B cell (primary cell): ENCODE measurements around the gene CHST15. TPM values are rescaled to one million over a fixed set of nuclear protein-coding genes. Genes with fewer than 3 reads are reported as not detected.

Experiments
- ATAC-seq: fragments of 200-7000 bp; cut with Tn5 transposase; one replicate; pipeline ENCODE4 v1.10.0; 2021; ENCODE audit warnings: low read depth, mild to moderate bottlenecking, moderate number of reproducible peaks, moderate library complexity
- CTCF ChIA-PET: fragments of 350-600 bp; sonication (Branson Sonifier 250); formaldehyde crosslinking; loops from one replicate; lab custom pipeline; 2021; ENCODE audit warnings: antibody characterized with exemption, inconsistent platforms; lab: Charles Lee
- POLR2A ChIA-PET: fragments of 350-600 bp; sonication (Branson Sonifier 250); formaldehyde crosslinking; loops from one replicate; lab custom pipeline; 2021; ENCODE audit warnings: antibody characterized with exemption; lab: Charles Lee
- DNase-seq: peaks from one replicate; pipeline ENCODE4 v3.0.0; 2013
- H2AFZ ChIP-seq: 2 replicates; pipeline ENCODE4 v1.6.1; 2012; ENCODE audit warnings: mild to moderate bottlenecking, low read depth, low read length; ENCODE audit not compliant: insufficient read depth, poor library complexity, severe bottlenecking
- H3K27ac ChIP-seq, 2 donors: 1 replicate in 1 of 2; 2 replicates in 1 of 2; pipeline ENCODE4 v1.5.1; 2012 to 2013; ENCODE audit warnings: low read length in 2 of 2, mild to moderate bottlenecking in 2 of 2, moderate library complexity in 1 of 2
- H3K27me3 ChIP-seq, 4 experiments: fragments of 200-600 bp in 1 of 4; sonication (generic) in 1 of 4; replicated peaks in 1 of 4; 1 replicate in 2 of 4; 2 replicates in 2 of 4; pipeline versions ENCODE4 v1.6.1 to v1.7.0; 2013 to 2016; ENCODE audit warnings: low read length in 3 of 4, mild to moderate bottlenecking in 2 of 4, mixed read lengths in 1 of 4, moderate library complexity in 1 of 4; ENCODE audit not compliant: insufficient read depth in 4 of 4, control insufficient read depth in 3 of 4; ENCODE audit errors: control extremely low read depth in 1 of 4
- H3K36me3 ChIP-seq, 2 experiments: replicated peaks in 1 of 2; 1 replicate in 1 of 2; 2 replicates in 1 of 2; pipeline versions ENCODE4 v1.6.1 to v1.7.1; 2013; ENCODE audit warnings: low read length in 1 of 2; ENCODE audit not compliant: insufficient read depth in 2 of 2, control insufficient read depth in 1 of 2; ENCODE audit errors: control extremely low read depth in 1 of 2, extremely low read depth in 1 of 2
- H3K4me1 ChIP-seq, 2 donors: fragments of 200-600 bp in 1 of 2; sonication (generic) in 1 of 2; 1 replicate in 1 of 2; 2 replicates in 1 of 2; pipeline versions ENCODE4 v1.5.1 to v1.6.1; 2013 to 2017; ENCODE audit warnings: low read length in 2 of 2; ENCODE audit not compliant: control insufficient read depth in 2 of 2, insufficient read depth in 2 of 2
- H3K4me2 ChIP-seq: replicated peaks from 2 replicates; pipeline ENCODE3; 2012; ENCODE audit warnings: mild to moderate bottlenecking, low read depth, low read length; ENCODE audit not compliant: poor library complexity, severe bottlenecking
- H3K4me3 ChIP-seq, 5 experiments: fragments of 200-600 bp in 1 of 5; sonication (generic) in 1 of 5; 1 replicate in 3 of 5; 2 replicates in 2 of 5; pipeline versions ENCODE4 v1.5.1 to v1.7.0; 2011 to 2016; ENCODE audit warnings: low read length in 4 of 5, mild to moderate bottlenecking in 4 of 5, low read depth in 2 of 5, control low read depth in 1 of 5, moderate library complexity in 1 of 5; ENCODE audit not compliant: insufficient read depth in 1 of 5; ENCODE audit errors: control extremely low read depth in 1 of 5, extremely low read depth in 1 of 5
- H3K79me2 ChIP-seq: fragments of 200-600 bp; sonication (generic); one replicate; pipeline ENCODE4 v1.6.0; 2016; ENCODE audit warnings: low read length; ENCODE audit not compliant: control insufficient read depth, insufficient read depth
- H3K9ac ChIP-seq: fragments of 200-600 bp; sonication (generic); 2 replicates; pipeline ENCODE4 v1.6.1; 2017; ENCODE audit warnings: mild to moderate bottlenecking, low read length, moderate library complexity
- H3K9me3 ChIP-seq, 3 donors: one replicate each; pipeline versions ENCODE4 v1.6.1 to v1.7.1; 2013; ENCODE audit warnings: low read length in 2 of 3; ENCODE audit not compliant: control insufficient read depth in 2 of 3, insufficient read depth in 1 of 3; ENCODE audit errors: control extremely low read depth in 1 of 3
- H4K20me1 ChIP-seq: 2 replicates; pipeline ENCODE4 v1.6.0; 2012; ENCODE audit warnings: mild to moderate bottlenecking, low read length; ENCODE audit not compliant: insufficient read depth, control insufficient read depth, poor library complexity, severe bottlenecking
- H3K27ac Mint-ChIP-seq: one replicate; pipeline ENCODE4 v1.8.0; 2021; ENCODE audit warnings: mixed read lengths
- H3K27me3 Mint-ChIP-seq: one replicate; pipeline ENCODE4 v1.8.0; 2021; ENCODE audit warnings: mixed read lengths
- H3K4me1 Mint-ChIP-seq: one replicate; pipeline ENCODE4 v1.8.0; 2021; ENCODE audit warnings: mixed read lengths
- H3K4me3 Mint-ChIP-seq: one replicate; pipeline ENCODE4 v1.8.0; 2021; ENCODE audit warnings: mixed read lengths
- H3K9me3 Mint-ChIP-seq: one replicate; pipeline ENCODE4 v1.8.0; 2022; ENCODE audit warnings: mixed read lengths; ENCODE audit not compliant: insufficient read depth
- CTCF ChIP-seq: fragments of 200-600 bp; IDR thresholded peaks from one replicate; pipeline ENCODE4 v1.8.0; 2022; ENCODE audit warnings: antibody characterized with exemption, mild to moderate bottlenecking
- EZH2 ChIP-seq: IDR thresholded peaks from 2 replicates; pipeline ENCODE4 v1.6.1; 2012; ENCODE audit warnings: borderline replicate concordance, low read depth, mild to moderate bottlenecking, moderate library complexity, low read length; ENCODE audit not compliant: insufficient read depth, poor library complexity, severe bottlenecking
- WGBS: methylation state at CpG from one replicate; pipeline ENCODE4 v1.1.5; 2013; ENCODE audit warnings: missing lambda C conversion rate; ENCODE audit not compliant: insufficient coverage; 5-methylcytosine and 5-hydroxymethylcytosine counted together
- intact Hi-C: fragments of 100-400 bp; cut with micrococcal nuclease; formaldehyde crosslinking; loops from one replicate; pipeline ENCODE4 v1.10.0; 2022
- polyA plus RNA-seq: library from polyadenylated mRNA; depleted of rRNA; stranded (reverse); fragments of >200 nt; gene quantifications from 2 replicates; pipeline ENCODE4 v1.2.3, GENCODE V29; 2012
- total RNA-seq, 2 donors: library from RNA; stranded (reverse); fragments of 120-200 nt in 1 of 2; gene quantifications; 1 replicate in 1 of 2; 2 replicates in 1 of 2; pipeline versions ENCODE4 v1.2.3 to v1.2.4, GENCODE V29; 2013 to 2022

The CHST15 gene
- total and polyA plus RNA-seq, 2 donors (not counting 1 experiment from before 2014, with no cell fraction given) = 17.9 to 75.4 TPM

- Histone ChIP-seq H2AFZ (no peak overlapping the region), H3K27me3 (no peaks in the 10 kb centered on the region), H3K79me2 (peaks cover 83% of the 10 kb centered on the region), H3K27ac (no peak overlapping the region), H3K9me3 (no peaks in the 10 kb centered on the region), H3K4me3 (no peak overlapping the region), H3K4me1 (peaks cover 48 to 57% of the 10 kb centered on the region in 2 donors), H4K20me1 (peaks cover 72% of the 10 kb centered on the region), H3K36me3 (peaks cover 0 to 4% of the 10 kb centered on the region in 2 experiments), H3K4me2 (no peak overlapping the region), H3K9ac (no peak overlapping the region)
- no CpG with 5 or more reads among the region's 2 CpGs for WGBS
- ATAC-seq (no peak), DNase-seq (no peak)
- Mint-ChIP-seq H3K4me1 (peaks cover 76% of the 10 kb centered on the region), H3K9me3 (no peaks in the 10 kb centered on the region), H3K27me3 (no peaks in the 10 kb centered on the region), H3K4me3 (no peak overlapping the region), H3K27ac (no peak overlapping the region)
- ChIA-PET CTCF (interaction anchor here (0.9 to 7.9 kb wide), 6 partner anchors 8 to 93 kb away, joined by 3 to 58 read pairs (median 4); no protein-coding TSS in a partner anchor), POLR2A (interaction anchor here (1.2 to 1.6 kb wide), 2 partner anchors 9 to 15 kb away, joined by 3 to 6 read pairs; no protein-coding TSS in a partner anchor)
- intact Hi-C loops = no loop called here
- no peak for TF ChIP-seq CTCF
- TF ChIP-seq EZH2 = no peak
Measured at GRCh38 chr10:124088915-124089314, 4.5 kb downstream of the CHST15 start.
